Activated CD4-positive, alpha-beta T cell treated with anti-CD3 and anti-CD28 coated beads, Interleukin-2, amount 10 ng/mL, durations not matched to agents 7 days and 5 days (primary cell): ENCODE measurements around the gene SLCO4A1. TPM values are rescaled to one million over a fixed set of nuclear protein-coding genes. Genes with fewer than 3 reads are reported as not detected.

ENCODE experiments used
- CTCF ChIA-PET: fragments of 350-600 bp; sonication (Branson Sonifier 250); formaldehyde crosslinking; loops from one replicate; lab custom pipeline; 2021; ENCODE audit warnings: antibody characterized with exemption; lab: Charles Lee
- POLR2A ChIA-PET: fragments of 350-600 bp; sonication (Branson Sonifier 250); formaldehyde crosslinking; loops from one replicate; lab custom pipeline; 2021; ENCODE audit warnings: antibody characterized with exemption; lab: Charles Lee
- DNase-seq: peaks from one replicate; pipeline ENCODE4 v3.0.0-alpha.2; 2020
- H3K27ac Mint-ChIP-seq: one replicate; pipeline ENCODE4 v1.8.0; 2021; ENCODE audit warnings: mild to moderate bottlenecking, moderate library complexity, mixed read lengths
- H3K27me3 Mint-ChIP-seq: one replicate; pipeline ENCODE4 v1.8.0; 2021; ENCODE audit warnings: mixed read lengths
- H3K36me3 Mint-ChIP-seq: one replicate; pipeline ENCODE4 v1.8.0; 2021; ENCODE audit warnings: low read depth, mixed read lengths
- H3K4me1 Mint-ChIP-seq: one replicate; pipeline ENCODE4 v1.8.0; 2021; ENCODE audit warnings: mixed read lengths
- H3K4me3 Mint-ChIP-seq: one replicate; pipeline ENCODE4 v1.8.0; 2021; ENCODE audit warnings: mild to moderate bottlenecking, moderate library complexity, mixed read lengths
- H3K9me3 Mint-ChIP-seq: one replicate; pipeline ENCODE4 v1.8.0; 2021; ENCODE audit warnings: mixed read lengths
- total RNA-seq, 2 experiments: library from RNA; stranded (reverse); gene quantifications; one replicate each; pipeline ENCODE4 v1.2.3, GENCODE V29; 2021

The SLCO4A1 gene
- total RNA-seq, 2 experiments from 2014 or later = 54.2 to 55.2 TPM

DNA sequence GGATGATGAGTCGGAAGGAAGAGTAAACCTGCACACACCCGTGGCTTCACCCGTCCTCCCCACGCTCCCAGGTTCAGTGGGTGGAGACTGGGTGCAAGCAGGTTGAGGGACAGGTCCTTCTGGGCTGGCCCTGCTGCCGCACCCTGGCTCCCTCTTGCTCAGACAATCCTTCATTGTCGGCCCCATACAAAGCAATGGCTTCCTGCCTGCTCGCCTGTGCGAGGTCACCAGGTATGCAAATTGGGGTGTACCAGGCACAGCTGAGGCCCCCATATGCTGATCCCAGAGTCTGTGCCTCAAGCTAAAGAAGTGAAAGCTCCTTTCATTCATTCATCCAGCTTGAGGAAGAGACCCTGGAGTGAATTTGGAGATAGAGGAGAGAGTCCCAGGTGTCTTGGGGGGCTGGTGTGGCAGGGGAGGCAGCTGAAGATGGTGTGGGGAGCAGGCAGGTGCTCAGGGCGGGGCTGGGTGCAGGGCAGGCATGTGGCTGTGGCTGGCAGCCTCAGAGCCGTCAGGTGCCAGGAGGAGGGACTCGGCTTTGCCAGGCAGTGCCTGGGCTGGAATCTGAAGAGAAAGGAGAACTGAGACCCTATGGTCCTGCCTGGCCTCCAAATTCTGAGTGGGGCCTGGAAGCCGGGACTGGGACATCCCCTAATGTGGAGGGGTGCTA is 4.7 kb downstream of the SLCO4A1 start:
- CTCF ChIA-PET = no interaction called here
- H3K27me3 Mint-ChIP-seq = no peaks in the 10 kb centered on the region

DNA sequence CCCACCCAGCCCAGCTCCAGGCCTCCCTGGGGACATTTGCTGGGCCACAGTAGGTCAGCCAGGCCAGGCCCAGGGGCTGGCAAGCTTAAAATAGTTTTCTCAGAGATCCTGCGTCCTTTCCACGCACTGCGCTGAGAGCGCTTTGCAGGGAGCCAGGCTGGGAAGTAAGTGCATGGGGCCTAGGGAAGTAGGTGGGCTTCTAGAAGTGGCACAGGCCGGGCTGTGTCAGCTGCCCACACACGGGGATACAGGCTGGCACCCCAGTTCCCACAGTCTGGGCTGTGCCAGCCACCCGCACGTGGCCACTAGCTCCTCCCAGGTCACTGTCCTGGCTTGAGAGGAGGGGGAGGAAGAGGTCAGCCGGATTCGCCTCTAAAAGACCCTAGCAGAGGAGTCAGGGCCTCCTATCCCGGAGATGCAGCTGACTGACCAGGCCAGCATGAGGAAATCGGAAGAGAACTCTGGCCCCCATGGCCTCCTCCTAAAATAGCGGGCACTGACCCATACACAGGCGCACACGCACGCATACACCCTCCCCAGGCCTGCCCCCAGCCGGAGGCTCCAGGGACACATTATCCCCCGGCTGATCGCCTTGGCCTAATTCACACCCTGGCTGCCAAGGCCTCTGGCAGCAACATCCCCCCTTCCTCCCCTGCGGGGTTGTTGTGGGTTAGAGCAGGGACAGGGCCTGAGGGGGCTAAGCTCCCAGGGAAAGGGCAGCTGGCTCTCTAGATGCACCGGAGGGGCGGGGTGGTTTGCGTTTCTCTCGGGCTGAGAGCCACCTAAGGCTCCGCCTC is 5.4 kb downstream of the SLCO4A1 start:
- Mint-ChIP-seq H3K27ac (peak overlapping the region; percentile 81), H3K4me3 (no peak overlapping the region), H3K9me3 (no peaks in the 10 kb centered on the region), H3K36me3 (peaks cover 45% of the 10 kb centered on the region), H3K4me1 (peaks cover 88% of the 10 kb centered on the region), H3K27me3 (no peaks in the 10 kb centered on the region)
- POLR2A ChIA-PET = no interaction called here
- no peak for DNase-seq
- CTCF ChIA-PET = no interaction called here

More for the DNA sequence above, 4.7 kb downstream of the SLCO4A1 start:
- H3K4me1 Mint-ChIP-seq = peaks cover 80% of the 10 kb centered on the region
- no peak overlapping the region for H3K4me3 Mint-ChIP-seq
- H3K27ac Mint-ChIP-seq = peak overlapping the region; percentile 81
- DNase-seq = no peak
- H3K36me3 Mint-ChIP-seq = peaks cover 46% of the 10 kb centered on the region
- POLR2A ChIA-PET = no interaction called here
- no peaks in the 10 kb centered on the region for H3K9me3 Mint-ChIP-seq

DNA sequence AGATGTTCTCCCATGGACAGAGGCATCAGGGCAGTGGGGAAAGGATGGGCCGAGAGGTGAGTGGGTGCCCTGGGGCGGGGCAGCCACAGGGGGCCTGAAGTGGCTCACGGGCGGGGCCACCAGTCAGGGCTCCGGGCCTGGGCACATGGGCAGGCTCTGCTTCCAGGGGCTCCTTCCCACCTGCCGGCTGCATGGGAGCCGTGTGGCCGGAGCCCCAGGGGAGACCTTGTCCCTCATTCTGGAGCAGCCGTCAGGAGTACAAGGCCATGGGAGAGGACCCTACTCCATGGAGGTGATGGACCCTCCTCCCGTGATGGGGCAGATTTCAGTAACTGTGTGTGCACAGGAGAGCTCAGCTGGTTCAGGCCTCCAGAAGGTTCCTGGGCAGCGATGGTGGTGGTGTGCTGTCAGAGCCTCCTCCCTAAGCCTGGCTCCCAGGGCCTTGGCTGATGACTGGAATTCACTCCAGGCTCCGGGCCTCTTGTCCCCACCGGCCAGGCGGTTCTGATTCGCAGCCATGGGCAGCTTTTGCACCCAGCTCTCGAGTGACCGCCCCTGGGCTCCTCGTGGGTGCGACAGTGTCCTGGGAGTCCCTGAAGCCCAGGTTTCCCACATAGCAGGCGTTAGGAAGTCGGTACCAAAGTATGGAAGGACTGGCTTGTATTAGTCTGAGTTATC is 6.2 kb downstream of the SLCO4A1 start:
- Mint-ChIP-seq H3K27ac (peak overlapping the region; percentile 66), H3K4me3 (no peak overlapping the region), H3K27me3 (no peaks in the 10 kb centered on the region), H3K9me3 (no peaks in the 10 kb centered on the region), H3K4me1 (peaks cover 91% of the 10 kb centered on the region), H3K36me3 (peaks cover 46% of the 10 kb centered on the region)
- no peak for DNase-seq
- CTCF ChIA-PET = interaction anchor here (3.1 kb wide), 1 partner anchor 11 kb away, joined by 9 read pairs; no protein-coding TSS in a partner anchor
- POLR2A ChIA-PET = no interaction called here

DNA sequence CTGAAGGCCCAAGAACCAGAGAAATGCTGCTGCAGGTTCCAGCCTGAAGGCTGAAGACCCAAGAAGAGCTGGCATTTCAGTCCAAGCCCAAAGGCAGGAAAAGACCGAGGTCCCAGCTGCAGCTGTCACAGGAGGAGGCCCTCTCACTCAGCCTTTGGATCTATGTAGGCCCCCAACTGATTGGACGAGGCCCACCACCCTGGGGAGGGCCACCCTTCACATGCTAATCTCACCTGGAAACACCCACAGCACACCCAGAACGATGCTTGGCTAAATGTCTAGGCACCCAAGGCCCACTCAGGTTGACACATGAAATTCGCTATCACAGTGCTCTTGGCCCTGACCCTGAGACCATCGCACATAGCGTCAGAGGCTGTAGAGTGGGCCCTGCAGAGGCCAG is 6.8 kb downstream of the SLCO4A1 start:
- no peak overlapping the region for H3K4me3 Mint-ChIP-seq
- no peak for DNase-seq
- peaks cover 87% of the 10 kb centered on the region for H3K4me1 Mint-ChIP-seq
- POLR2A ChIA-PET = no interaction called here
- no peaks in the 10 kb centered on the region for H3K27me3 Mint-ChIP-seq
- H3K36me3 Mint-ChIP-seq = peaks cover 49% of the 10 kb centered on the region
- CTCF ChIA-PET = interaction anchor here (3.1 kb wide), 1 partner anchor 12 kb away, joined by 9 read pairs; no protein-coding TSS in a partner anchor
- peak overlapping the region; percentile 66 for H3K27ac Mint-ChIP-seq
- H3K9me3 Mint-ChIP-seq = no peaks in the 10 kb centered on the region

DNA sequence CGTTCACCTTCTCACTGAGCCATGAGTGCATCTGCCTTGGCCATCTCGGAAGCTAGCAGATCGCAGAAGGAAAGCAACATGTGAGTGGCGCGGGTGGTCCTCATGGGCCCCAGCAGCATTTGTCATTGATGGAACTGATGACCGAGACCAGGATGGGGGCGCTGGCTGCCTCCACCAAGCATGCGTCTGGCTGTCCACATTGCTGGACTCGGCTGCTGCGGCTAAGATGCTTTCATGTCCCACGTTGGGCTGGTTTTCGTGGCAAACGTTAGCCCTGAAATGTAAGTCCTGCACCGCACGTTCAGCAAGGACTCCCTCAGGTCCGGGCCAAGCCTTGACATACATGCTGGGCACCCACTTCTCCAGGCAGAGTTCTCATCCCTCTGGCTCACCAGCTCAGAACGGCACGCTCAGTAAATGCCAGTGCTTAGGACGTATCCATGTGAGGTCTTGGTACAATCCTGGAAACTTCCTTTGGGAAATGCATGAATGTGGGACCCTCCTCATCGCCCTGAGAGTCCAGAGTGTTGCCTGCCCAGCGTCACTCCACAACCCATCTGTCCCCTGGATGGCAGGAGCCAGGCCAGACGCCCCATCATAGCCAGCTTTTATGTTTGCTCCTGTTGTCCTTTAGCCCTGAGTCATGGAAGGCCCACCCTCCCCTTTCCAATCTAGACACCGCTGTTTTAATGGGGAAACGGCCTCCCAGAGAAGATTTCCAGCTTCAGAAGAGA is 8.4 kb downstream of the SLCO4A1 start:
- Mint-ChIP-seq H3K27me3 (no peaks in the 10 kb centered on the region), H3K4me1 (peaks cover 77% of the 10 kb centered on the region), H3K4me3 (peak overlapping the region; percentile 75), H3K9me3 (no peaks in the 10 kb centered on the region), H3K27ac (peak overlapping the region; percentile 96), H3K36me3 (peaks cover 45% of the 10 kb centered on the region)
- ChIA-PET CTCF (interaction anchor here (1.1 to 3.1 kb wide), 6 partner anchors 8 to 597 kb away, joined by 3 to 10 read pairs (median 7); partner anchors contain the start of gene SLCO4A1), POLR2A (interaction anchor here (1.0 to 1.8 kb wide), 3 partner anchors 8 to 90 kb away, joined by 3 to 5 read pairs (median 5); partner anchors contain the start of gene SLCO4A1)
- no peak for DNase-seq

DNA sequence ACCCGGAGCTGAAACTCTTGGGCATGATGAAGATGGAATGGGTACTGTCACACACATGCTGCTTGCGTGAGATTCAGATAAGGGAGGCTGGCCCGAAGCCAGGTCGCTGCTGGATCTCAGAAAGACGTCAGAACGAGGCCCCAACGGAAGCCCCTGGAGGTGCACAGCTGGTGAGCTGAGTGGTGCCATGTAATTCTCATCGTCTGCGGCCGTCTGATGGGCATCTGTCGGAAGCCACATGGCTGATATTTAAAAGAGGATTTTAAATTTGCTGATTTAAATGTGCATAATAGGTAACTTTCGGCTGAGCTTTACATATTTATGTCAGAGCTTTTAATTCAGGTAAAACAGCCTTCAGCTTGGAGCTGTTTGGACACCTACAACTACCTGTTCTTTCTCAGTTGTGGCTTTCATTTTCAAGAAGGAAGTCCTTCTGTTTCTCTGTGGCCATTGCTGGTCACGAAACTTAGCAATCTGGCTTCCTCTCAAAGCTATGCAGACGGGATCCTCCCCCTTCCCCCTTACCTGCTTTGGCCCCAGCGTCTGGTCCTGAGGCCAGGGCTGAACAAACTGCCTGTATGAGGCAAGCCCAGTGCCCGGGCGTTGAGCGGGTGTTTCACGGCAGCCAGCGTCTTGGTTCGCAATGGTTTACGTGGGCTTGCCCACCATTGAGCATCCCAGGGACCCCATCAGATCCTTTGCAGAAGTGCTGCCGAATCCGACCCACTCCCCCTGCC is 9.2 kb downstream of the SLCO4A1 start:
- Mint-ChIP-seq H3K4me1 (peaks cover 72% of the 10 kb centered on the region), H3K27me3 (no peaks in the 10 kb centered on the region), H3K9me3 (no peaks in the 10 kb centered on the region), H3K36me3 (peaks cover 45% of the 10 kb centered on the region), H3K4me3 (peak overlapping the region; percentile 75), H3K27ac (peak overlapping the region; percentile 96)
- peak; percentile 86 for DNase-seq
- ChIA-PET CTCF (interaction anchor here (1.2 to 3.1 kb wide), 7 partner anchors 9 to 140 kb away, joined by 3 to 10 read pairs (median 6); partner anchors contain the start of gene SLCO4A1), POLR2A (interaction anchor here (0.5 to 1.8 kb wide), 4 partner anchors 9 to 143 kb away, joined by 3 to 5 read pairs (median 4); partner anchors contain the start of gene SLCO4A1)

DNA sequence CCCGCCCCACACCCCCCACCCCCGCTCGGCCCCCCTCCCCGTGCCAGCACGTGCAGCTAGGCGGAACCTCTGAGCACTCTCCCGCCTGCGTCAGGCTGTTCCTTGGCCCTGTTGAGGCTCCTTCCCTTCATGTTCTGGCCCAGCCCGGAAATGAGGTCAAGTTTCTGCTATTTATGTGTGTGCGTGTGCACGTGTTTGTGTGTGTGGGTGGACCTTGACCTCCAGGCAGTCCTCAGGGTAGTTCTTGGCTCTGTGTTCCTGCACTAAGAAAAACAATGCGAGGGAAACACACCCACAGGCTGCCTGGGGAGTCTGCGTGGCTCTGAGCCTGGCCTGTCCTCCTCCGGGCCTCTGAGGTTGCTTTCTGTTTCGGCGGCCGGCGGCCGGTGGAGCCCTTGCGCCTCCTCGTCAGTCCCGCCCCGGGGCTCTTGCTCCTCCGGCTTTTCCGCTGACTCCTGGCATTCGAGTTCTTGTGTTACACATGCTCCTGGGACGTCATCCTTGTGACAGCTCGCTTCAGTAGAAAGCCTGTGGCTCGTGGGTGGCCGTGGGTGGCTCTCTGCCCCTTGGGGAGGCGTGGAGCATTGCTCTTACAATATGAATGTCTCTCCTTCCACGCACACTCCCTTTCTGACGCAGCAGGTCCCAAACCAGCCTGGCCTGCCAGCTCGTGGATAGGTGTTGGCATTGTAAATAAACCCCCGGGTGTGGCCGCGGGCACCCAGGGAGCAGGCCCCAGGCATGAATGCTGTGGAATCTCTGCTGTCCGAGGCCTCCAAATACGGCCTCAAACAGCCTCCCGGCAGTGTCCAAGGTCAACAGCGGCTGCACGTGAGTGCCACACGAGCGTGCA is 10.0 kb downstream of the SLCO4A1 start:
- H3K36me3 Mint-ChIP-seq = peaks cover 43% of the 10 kb centered on the region
- ChIA-PET CTCF (interaction anchor here (1.2 to 2.1 kb wide), 6 partner anchors 10 to 139 kb away, joined by 3 to 10 read pairs (median 4); partner anchors contain the start of gene SLCO4A1), POLR2A (interaction anchor here (1.0 to 1.8 kb wide), 2 partner anchors 29 to 88 kb away, joined by 5 read pairs; no protein-coding TSS in a partner anchor)
- no peaks in the 10 kb centered on the region for H3K27me3 Mint-ChIP-seq
- peak; percentile 80 for DNase-seq
- H3K4me3 Mint-ChIP-seq = peak overlapping the region; percentile 75
- no peaks in the 10 kb centered on the region for H3K9me3 Mint-ChIP-seq
- peaks cover 64% of the 10 kb centered on the region for H3K4me1 Mint-ChIP-seq
- peak overlapping the region; percentile 96 for H3K27ac Mint-ChIP-seq

DNA sequence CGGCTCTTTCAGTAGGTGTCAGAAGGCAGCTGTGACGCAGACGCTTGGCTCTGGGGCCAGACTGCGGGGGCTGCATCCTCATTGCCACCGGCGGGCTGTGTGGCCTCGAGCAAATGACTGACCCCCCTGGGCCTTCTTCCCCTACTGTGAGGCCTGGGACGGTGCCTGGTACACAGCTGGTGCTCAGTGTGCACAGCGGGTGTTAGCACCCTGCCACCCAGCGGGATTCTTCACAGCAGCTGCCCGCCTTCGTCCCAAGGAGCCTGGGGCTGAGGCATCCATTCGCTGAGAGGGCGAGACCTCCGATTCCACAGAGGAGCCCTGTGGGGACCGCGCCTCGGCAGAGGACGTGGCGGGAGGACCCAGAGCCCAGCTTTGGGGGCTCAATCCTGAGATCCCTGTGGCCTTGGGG is 10.6 kb downstream of the SLCO4A1 start:
- H3K4me1 Mint-ChIP-seq = peaks cover 58% of the 10 kb centered on the region
- peak overlapping the region; percentile 75 for H3K4me3 Mint-ChIP-seq
- CTCF ChIA-PET = interaction anchor here (1.2 to 1.8 kb wide), 3 partner anchors 11 to 33 kb away, joined by 3 to 4 read pairs (median 3); no protein-coding TSS in a partner anchor
- H3K27ac Mint-ChIP-seq = peak overlapping the region; percentile 96
- H3K36me3 Mint-ChIP-seq = peaks cover 40% of the 10 kb centered on the region
- POLR2A ChIA-PET = no interaction called here
- H3K27me3 Mint-ChIP-seq = no peaks in the 10 kb centered on the region
- H3K9me3 Mint-ChIP-seq = no peaks in the 10 kb centered on the region
- no peak for DNase-seq

DNA sequence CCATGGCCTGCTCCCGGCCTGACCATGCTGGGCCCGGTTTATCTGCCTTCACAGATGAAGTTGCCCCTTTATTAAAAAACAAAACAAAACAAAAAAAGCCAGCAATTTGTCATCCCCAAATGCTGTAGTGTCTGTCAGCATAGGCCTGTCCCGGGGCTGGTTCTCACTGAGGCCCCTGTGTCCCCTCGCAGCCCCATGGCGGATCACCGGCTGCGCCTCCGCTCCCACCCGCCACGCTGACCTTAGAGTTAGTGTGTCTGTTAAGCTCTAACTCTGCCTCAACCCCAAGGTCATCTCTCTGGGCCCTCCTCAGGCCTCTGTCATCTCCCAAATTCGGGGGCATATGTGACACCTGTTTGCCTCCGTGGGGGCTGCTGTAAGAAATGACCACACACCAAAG is 11.1 kb downstream of the SLCO4A1 start:
- DNase-seq = no peak
- Mint-ChIP-seq H3K27ac (peak overlapping the region; percentile 96), H3K4me1 (peaks cover 54% of the 10 kb centered on the region), H3K4me3 (no peak overlapping the region), H3K9me3 (no peaks in the 10 kb centered on the region), H3K36me3 (peaks cover 40% of the 10 kb centered on the region), H3K27me3 (no peaks in the 10 kb centered on the region)
- POLR2A ChIA-PET = no interaction called here
- CTCF ChIA-PET = interaction anchor here (1.8 kb wide), 1 partner anchor 10 kb away, joined by 4 read pairs; no protein-coding TSS in a partner anchor

DNA sequence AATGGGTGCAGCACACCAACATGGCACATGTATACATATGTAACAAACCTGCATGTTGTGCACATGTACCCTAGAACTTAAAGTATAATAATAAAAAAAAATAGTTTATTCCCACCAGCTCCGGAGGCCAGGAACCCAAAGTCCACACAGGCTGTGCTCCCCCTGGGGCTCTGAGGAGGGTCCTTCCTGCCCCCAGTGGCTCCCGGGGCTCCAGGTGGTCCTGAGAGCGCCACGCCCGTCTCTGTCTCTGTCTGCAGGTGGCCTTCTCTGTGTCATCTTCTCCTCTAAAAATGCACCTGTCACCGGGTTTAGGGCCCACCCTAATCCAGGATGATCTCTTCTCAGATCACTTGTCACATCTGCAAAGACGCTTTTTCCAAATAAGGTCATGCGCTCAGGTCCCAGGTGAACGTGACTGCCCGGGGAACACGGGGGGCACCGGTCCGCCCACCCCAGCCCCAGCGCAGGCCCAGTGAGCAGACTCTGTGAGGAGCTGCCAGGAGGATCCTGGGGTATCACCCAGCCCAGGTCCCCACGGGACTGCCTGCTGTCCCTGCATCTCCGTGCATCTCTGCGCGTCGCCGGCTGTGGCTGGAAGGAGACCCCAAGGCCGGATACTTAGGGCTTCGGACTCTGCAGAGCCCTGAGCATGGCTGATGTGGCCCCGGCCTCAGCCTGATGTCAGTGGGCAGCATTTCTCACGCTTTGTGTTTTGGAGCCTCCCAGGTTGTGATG is 11.8 kb downstream of the SLCO4A1 start:
- Mint-ChIP-seq H3K27ac (peak overlapping the region; percentile 96), H3K27me3 (no peaks in the 10 kb centered on the region), H3K4me3 (no peak overlapping the region), H3K4me1 (peaks cover 48% of the 10 kb centered on the region), H3K9me3 (no peaks in the 10 kb centered on the region), H3K36me3 (peaks cover 39% of the 10 kb centered on the region)
- DNase-seq = no peak
- ChIA-PET POLR2A (no interaction called here), CTCF (interaction anchor here (0.7 to 1.8 kb wide), 2 partner anchors 10 to 142 kb away, joined by 3 to 4 read pairs; partner anchors contain the start of gene MRGBP)
